CD4-positive, alpha-beta T cell (primary cell): ENCODE measurements around the gene SMYD3. TPM values are rescaled to one million over a fixed set of nuclear protein-coding genes. Genes with fewer than 3 reads are reported as not detected.

Experiments
- ATAC-seq: fragments of 200-7000 bp; cut with Tn5 transposase; one replicate; pipeline ENCODE4 v1.10.0; 2022; ENCODE audit warnings: mild to moderate bottlenecking; ENCODE audit not compliant: poor library complexity
- CTCF ChIA-PET: fragments of 350-600 bp; sonication (Branson Sonifier 250); formaldehyde crosslinking; loops from one replicate; lab custom pipeline; 2021; ENCODE audit warnings: antibody characterized with exemption, inconsistent platforms; lab: Charles Lee
- POLR2A ChIA-PET: fragments of 350-600 bp; sonication (Branson Sonifier 250); formaldehyde crosslinking; loops from one replicate; lab custom pipeline; 2021; ENCODE audit warnings: antibody characterized with exemption, inconsistent platforms; lab: Charles Lee
- DNase-seq, 14 experiments: peaks; one replicate each; pipeline ENCODE4 v3.0.0-alpha.2; 2013 to 2020; ENCODE audit warnings: mixed read lengths in 2 of 14
- H3K27ac ChIP-seq, 2 donors: one replicate each; pipeline versions ENCODE4 v1.5.1 to v1.7.0; 2013; ENCODE audit warnings: low read length in 2 of 2, low read depth in 1 of 2, mild to moderate bottlenecking in 1 of 2
- H3K27me3 ChIP-seq, 2 experiments: 1 replicate in 1 of 2; 2 replicates in 1 of 2; pipeline versions ENCODE4 v1.6.1 to v1.7.0; 2013; ENCODE audit warnings: low read length in 2 of 2, control low read depth in 1 of 2, mild to moderate bottlenecking in 1 of 2, moderate library complexity in 1 of 2; ENCODE audit not compliant: insufficient read depth in 2 of 2, control insufficient read depth in 1 of 2
- H3K36me3 ChIP-seq: one replicate; pipeline ENCODE4 v1.6.1; 2013; ENCODE audit warnings: low read length, control low read depth; ENCODE audit not compliant: insufficient read depth
- H3K4me1 ChIP-seq: one replicate; pipeline ENCODE4 v1.6.1; 2013; ENCODE audit warnings: low read length, control low read depth; ENCODE audit not compliant: insufficient read depth
- H3K4me3 ChIP-seq: one replicate; pipeline ENCODE4 v1.5.1; 2013; ENCODE audit warnings: mild to moderate bottlenecking, low read length, moderate library complexity
- H3K9me3 ChIP-seq, 2 experiments: 1 replicate in 1 of 2; 2 replicates in 1 of 2; pipeline versions ENCODE4 v1.6.1 to v1.7.0; 2013; ENCODE audit warnings: low read length in 2 of 2, mild to moderate bottlenecking in 2 of 2, control low read depth in 1 of 2, moderate library complexity in 1 of 2; ENCODE audit not compliant: control insufficient read depth in 1 of 2, insufficient read depth in 1 of 2
- H3K27ac Mint-ChIP-seq: one replicate; pipeline ENCODE4 v1.8.0; 2020; ENCODE audit warnings: mixed read lengths
- H3K27me3 Mint-ChIP-seq: one replicate; pipeline ENCODE4 v1.8.0; 2021; ENCODE audit warnings: mixed read lengths
- H3K36me3 Mint-ChIP-seq: one replicate; pipeline ENCODE4 v1.8.0; 2021; ENCODE audit warnings: low read depth, mixed read lengths
- H3K4me1 Mint-ChIP-seq: one replicate; pipeline ENCODE4 v1.8.0; 2021; ENCODE audit warnings: low read depth, mixed read lengths
- H3K4me3 Mint-ChIP-seq: one replicate; pipeline ENCODE4 v1.8.0; 2020; ENCODE audit warnings: mild to moderate bottlenecking, mixed read lengths
- H3K9me3 Mint-ChIP-seq: one replicate; pipeline ENCODE4 v1.8.0; 2020; ENCODE audit warnings: mixed read lengths
- CTCF ChIP-seq: fragments of 200-600 bp; IDR thresholded peaks from one replicate; pipeline ENCODE4 v1.8.0; 2022; ENCODE audit warnings: antibody characterized with exemption, mild to moderate bottlenecking
- intact Hi-C, 2 experiments: fragments of 100-400 bp; cut with DNase I in 1 of 2; cut with micrococcal nuclease in 1 of 2; formaldehyde crosslinking; loops; one replicate each; pipeline versions ENCODE4 v1.15.1 to v1.9.0; 2023 to 2025; cut with DNase I, micrococcal nuclease
- total RNA-seq, 174 experiments: library from RNA in 2 of 174; stranded (reverse) in 2 of 174; gene quantifications; one replicate each; pipeline ENCODE4 v1.2.3 and lab custom pipeline; 2021 to 2026

SMYD3 gene
- total RNA-seq, 2 experiments from 2014 or later, result 18.8 to 19.6 TPM

GRCh38 chr1:245702346-245702745 is 804.7 kb downstream of the SMYD3 start:
- no peak overlapping the region for H3K4me3 Mint-ChIP-seq
- H3K4me1 Mint-ChIP-seq, result no peaks in the 10 kb centered on the region
- H3K36me3 Mint-ChIP-seq, result no peaks in the 10 kb centered on the region
- H3K27ac Mint-ChIP-seq, result no peak overlapping the region
- Histone ChIP-seq H3K9me3 (peaks cover 0 to 42% of the 10 kb centered on the region in 2 experiments), H3K27ac (no peak overlapping the region), H3K4me3 (no peak overlapping the region), H3K27me3 (no peaks in the 10 kb centered on the region), H3K4me1 (no peaks in the 10 kb centered on the region), H3K36me3 (no peaks in the 10 kb centered on the region)
- TF ChIP-seq CTCF, result no peak
- no peaks in the 10 kb centered on the region for H3K9me3 Mint-ChIP-seq
- no peaks in the 10 kb centered on the region for H3K27me3 Mint-ChIP-seq
- ChIA-PET CTCF (no interaction called here), POLR2A (no interaction called here)
- ATAC-seq (no peak), DNase-seq (no peak)
- intact Hi-C loops, result no loop called here

- Mint-ChIP-seq H3K27me3 (no peaks in the 10 kb centered on the region), H3K4me1 (no peaks in the 10 kb centered on the region), H3K27ac (no peak overlapping the region), H3K4me3 (no peak overlapping the region), H3K9me3 (no peaks in the 10 kb centered on the region), H3K36me3 (no peaks in the 10 kb centered on the region)
- TF ChIP-seq CTCF, result no peak
- Histone ChIP-seq H3K36me3 (no peaks in the 10 kb centered on the region), H3K4me1 (no peaks in the 10 kb centered on the region), H3K4me3 (no peak overlapping the region), H3K27me3 (no peaks in the 10 kb centered on the region), H3K9me3 (peaks cover 0 to 42% of the 10 kb centered on the region in 2 experiments), H3K27ac (no peak overlapping the region)
- DNase-seq (no peak), ATAC-seq (no peak)
- ChIA-PET POLR2A (no interaction called here), CTCF (no interaction called here)
- intact Hi-C loops, result no loop called here
Measured at GRCh38 chr1:245701631-245702030, 805.4 kb downstream of the SMYD3 start.

- Mint-ChIP-seq H3K27me3 (no peaks in the 10 kb centered on the region), H3K27ac (no peak overlapping the region), H3K4me1 (no peaks in the 10 kb centered on the region), H3K36me3 (no peaks in the 10 kb centered on the region), H3K9me3 (no peaks in the 10 kb centered on the region), H3K4me3 (no peak overlapping the region)
- no peak overlapping the region for H3K4me3 ChIP-seq
- POLR2A ChIA-PET, result no interaction called here
- ATAC-seq (no peak), DNase-seq (no peak)
- H3K4me1 ChIP-seq, result no peaks in the 10 kb centered on the region
- H3K9me3 ChIP-seq, result peaks cover 0 to 45% of the 10 kb centered on the region in 2 experiments
- no peaks in the 10 kb centered on the region for H3K27me3 ChIP-seq
- intact Hi-C loops, result no loop called here
- CTCF ChIA-PET, result no interaction called here
- TF ChIP-seq CTCF, result no peak
- H3K27ac ChIP-seq, result no peak overlapping the region
- no peaks in the 10 kb centered on the region for H3K36me3 ChIP-seq
Measured at GRCh38 chr1:245700631-245701030, 806.4 kb downstream of the SMYD3 start.

Other genes starting within 250 kb of the SMYD3 start
- 1 to 10 TPM; 8.0 to 9.0 TPM for gene TFB2M, start 59.0 kb upstream of the SMYD3 start, total RNA-seq
- gene CNST, start 59.2 kb upstream of the SMYD3 start, total RNA-seq, result 10 to 100 TPM; 71.9 to 72.6 TPM
- gene SCCPDH, start 217.1 kb upstream of the SMYD3 start, total RNA-seq, result 1 to 10 TPM; 2.3 to 2.6 TPM